GM13976 (cell line): ENCODE measurements around the gene AP2M1.

ENCODE experiments used
- DNase-seq: peaks from one replicate; pipeline ENCODE4 v3.0.0; 2012; ENCODE audit warnings: low spot score
- in situ Hi-C: fragments of 300-500 bp; cut with MboI; formaldehyde crosslinking; loops from one replicate; pipeline ENCODE4 v1.12.0; 2022; ENCODE audit warnings: low sequenced_read_pairs, mixed read lengths, inconsistent platforms; ENCODE audit not compliant: unreplicated experiment
- TF ChIP-seq, protein P1 (sequence below): IDR thresholded peaks from 2 replicates; pipeline ENCODE4 v1.5.1; 2012; ENCODE audit warnings: borderline replicate concordance, mild to moderate bottlenecking; ENCODE audit not compliant: insufficient read depth; ENCODE audit errors: extremely low read depth, missing control alignments, control extremely low read depth

The AP2M1 gene

DNA sequence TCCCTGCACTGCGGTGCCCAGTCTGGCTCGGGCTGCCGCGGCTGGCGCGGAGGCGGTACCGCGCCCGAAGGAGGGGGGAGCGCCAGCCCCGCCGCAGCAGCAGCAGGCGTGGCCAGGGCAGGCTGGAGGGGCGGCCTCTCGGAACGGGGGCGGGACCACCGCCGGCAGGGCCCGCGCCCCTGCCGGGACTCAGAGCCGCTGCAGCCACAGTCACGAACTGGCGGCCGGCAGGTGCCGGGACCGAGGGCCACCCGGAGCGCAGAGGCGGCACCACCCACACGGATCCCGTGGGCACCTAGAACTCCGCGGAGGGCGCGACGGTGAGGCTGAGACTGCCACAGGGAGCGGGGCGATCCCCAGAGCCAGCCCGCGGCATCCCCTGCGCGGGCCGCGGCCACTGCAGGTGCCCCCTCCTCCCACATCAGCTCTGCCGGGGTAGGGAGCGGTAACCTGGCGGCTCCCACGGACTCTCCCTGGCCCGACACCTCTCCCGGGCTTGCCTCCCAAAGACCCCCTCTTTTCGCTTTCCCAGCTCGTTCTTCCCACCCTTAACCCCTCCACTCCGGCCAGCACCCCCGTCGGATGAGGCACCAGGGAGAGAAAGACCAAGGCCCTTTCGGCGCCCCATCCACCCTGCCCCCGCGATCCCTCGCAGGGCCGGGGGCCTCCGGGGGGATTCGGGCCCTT, 54.9 kb downstream of the AP2M1 start, which contains the start of gene VWA5B2:
Gene VWA5B2, plus strand, starts transcription at position 192 of the 687 bp plus-strand sequence. CDS start 944 bp downstream, outside the sequence.
- in situ Hi-C loops: loop anchor here (25.0 kb wide), 1 partner anchor 342 kb away; the partner anchor contains the start of gene PARL
- TF ChIP-seq, protein P1, sequence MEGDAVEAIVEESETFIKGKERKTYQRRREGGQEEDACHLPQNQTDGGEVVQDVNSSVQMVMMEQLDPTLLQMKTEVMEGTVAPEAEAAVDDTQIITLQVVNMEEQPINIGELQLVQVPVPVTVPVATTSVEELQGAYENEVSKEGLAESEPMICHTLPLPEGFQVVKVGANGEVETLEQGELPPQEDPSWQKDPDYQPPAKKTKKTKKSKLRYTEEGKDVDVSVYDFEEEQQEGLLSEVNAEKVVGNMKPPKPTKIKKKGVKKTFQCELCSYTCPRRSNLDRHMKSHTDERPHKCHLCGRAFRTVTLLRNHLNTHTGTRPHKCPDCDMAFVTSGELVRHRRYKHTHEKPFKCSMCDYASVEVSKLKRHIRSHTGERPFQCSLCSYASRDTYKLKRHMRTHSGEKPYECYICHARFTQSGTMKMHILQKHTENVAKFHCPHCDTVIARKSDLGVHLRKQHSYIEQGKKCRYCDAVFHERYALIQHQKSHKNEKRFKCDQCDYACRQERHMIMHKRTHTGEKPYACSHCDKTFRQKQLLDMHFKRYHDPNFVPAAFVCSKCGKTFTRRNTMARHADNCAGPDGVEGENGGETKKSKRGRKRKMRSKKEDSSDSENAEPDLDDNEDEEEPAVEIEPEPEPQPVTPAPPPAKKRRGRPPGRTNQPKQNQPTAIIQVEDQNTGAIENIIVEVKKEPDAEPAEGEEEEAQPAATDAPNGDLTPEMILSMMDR: no peak
- peak; percentile 94 for DNase-seq

GRCh38 chr3:184230081-184230602, 55.5 kb downstream of the AP2M1 start:
- DNase-seq: peak; percentile 60
- in situ Hi-C loops: loop anchor here (25.0 kb wide), 1 partner anchor 343 kb away; the partner anchor contains the start of gene PARL
- TF ChIP-seq, protein P1: no peak

DNA sequence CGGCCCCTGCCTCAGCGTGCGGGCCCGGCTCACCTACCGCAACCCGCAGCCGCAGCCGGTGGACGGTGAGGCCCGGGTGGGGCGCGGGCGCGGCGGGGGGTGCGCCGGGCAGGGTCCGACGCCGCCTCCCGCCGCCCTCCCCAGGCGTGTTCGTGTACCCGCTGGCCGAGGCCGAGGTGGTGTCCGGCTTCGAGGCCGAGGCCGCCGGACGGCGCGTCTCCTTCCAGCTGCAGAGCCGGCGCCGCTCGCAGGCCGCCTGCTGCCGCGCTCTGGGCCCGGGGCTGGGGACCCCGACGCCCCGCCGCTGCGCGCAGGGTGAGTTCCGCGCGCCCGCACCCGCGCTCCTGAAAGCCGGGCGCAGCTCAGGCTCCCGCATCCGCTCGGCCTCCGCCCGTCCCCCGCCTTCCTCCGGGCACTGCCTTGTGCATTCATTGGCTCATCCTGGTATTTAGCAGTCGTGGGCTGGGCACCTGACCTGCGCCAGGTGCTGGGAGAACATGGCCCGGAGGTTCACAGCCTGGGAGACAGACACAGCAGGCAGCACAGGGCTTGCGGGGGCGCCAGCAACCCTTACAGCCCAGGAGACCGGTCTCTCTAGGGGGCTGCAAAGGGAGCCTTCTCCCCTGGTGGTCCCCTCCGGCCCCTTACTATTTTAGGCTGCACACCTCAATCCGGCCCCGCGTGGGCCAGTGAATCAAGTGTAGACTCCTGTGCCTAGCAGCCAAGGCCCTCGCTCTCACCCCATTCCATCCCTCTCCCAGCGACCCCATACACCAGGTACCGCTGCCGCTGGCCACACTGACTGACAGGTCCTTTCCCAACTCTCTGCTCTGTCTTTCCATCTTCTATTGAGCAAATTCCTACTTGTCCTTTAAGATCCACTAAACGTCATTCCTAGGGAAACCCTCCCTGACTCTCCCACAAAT, 56.2 kb downstream of the AP2M1 start:
- TF ChIP-seq, protein P1: no peak
- in situ Hi-C loops: loop anchor here (25.0 kb wide), 1 partner anchor 344 kb away; the partner anchor contains the start of gene PARL
- no peak for DNase-seq

DNA sequence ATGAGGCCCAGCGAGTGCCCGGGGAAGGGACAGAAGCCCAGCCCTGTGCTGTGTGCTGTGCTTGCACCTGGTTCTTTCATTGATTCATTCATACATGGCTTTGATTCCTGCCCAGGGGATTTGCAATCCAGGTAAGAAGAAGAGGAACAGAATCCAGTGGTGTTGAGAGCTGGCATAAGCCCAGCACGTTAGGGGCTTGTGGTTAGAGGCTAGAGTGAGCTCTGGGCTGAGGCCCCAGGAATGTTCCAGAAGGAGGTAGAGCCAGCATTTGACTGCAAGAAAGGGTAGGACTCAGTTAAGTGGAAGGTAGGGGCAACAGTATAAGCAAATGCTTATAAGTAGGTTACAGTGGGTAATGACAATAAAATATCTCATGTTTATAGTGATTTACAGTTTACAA, 57.0 kb downstream of the AP2M1 start:
- in situ Hi-C loops: loop anchor here (25.0 kb wide), 1 partner anchor 344 kb away; the partner anchor contains the start of gene PARL
- TF ChIP-seq, protein P1: no peak
- DNase-seq: no peak

GRCh38 chr3:184233127-184233843, 58.6 kb downstream of the AP2M1 start:
- in situ Hi-C loops: loop anchor here (25.0 kb wide), 1 partner anchor 346 kb away; the partner anchor contains the start of gene PARL
- peak; percentile 15 for DNase-seq
- TF ChIP-seq, protein P1: no peak
